PC-3 (cell line): ENCODE measurements around the gene SH3GL2.

ENCODE experiments used
- CTCF ChIP-seq: fragments of 300-600 bp; sonication (generic); conservative IDR thresholded peaks from 2 replicates; pipeline ENCODE4 v1.5.1; 2017; ENCODE audit warnings: antibody characterized with exemption, low read depth, mild to moderate bottlenecking, low read length
- EZH2phosphoT487 ChIP-seq: fragments of 300-600 bp; sonication (generic); IDR thresholded peaks from 2 replicates; pipeline ENCODE4 v1.6.1; 2018; ENCODE audit warnings: mild to moderate bottlenecking, antibody characterized with exemption, low read length, borderline replicate concordance

GRCh38 chr9:17651725-17652124, 72.9 kb downstream of the SH3GL2 start:
- TF ChIP-seq CTCF (no peak), EZH2phosphoT487 (no peak)
